Retinal pigment epithelial cell (primary cell): ENCODE measurements around the gene TDRD5.

Experiments used
- DNase-seq: peaks from one replicate; pipeline ENCODE4 v3.0.0-alpha.2; 2010; ENCODE audit warnings: low read depth
- H3K4me3 ChIP-seq: 2 replicates; pipeline ENCODE4 v1.5.1; 2011; ENCODE audit warnings: mild to moderate bottlenecking, low read length, control low read depth, moderate library complexity
- TF ChIP-seq, protein P1 (sequence below): conservative IDR thresholded peaks from 2 replicates; pipeline ENCODE4 v1.5.1; 2011; ENCODE audit warnings: low read depth, low read length, control low read depth, inconsistent platforms

The TDRD5 gene

DNA sequence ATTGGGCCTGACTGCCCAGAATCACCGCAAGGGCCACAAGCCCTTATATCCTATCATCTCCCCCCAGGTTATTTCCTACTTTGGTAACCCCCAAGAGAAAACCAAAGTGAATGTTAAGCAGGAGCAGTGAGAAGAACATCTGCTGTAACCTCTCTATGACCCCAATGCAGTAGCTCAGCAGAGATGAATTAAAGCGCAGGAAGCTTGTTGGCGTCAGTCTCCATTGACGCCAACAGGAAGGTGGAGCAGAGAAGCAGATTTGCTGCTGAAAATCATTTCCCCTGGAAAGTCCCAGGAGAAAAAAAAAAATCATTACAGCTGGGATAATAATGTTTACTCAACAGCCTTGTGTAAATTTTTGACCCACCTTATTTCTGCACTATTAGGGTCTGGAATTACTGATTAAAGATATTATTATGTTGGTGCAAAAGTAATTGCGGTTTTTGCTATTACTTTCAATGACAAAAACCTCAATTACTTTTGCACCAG, 118.3 kb downstream of the TDRD5 start:
- H3K4me3 ChIP-seq, result no peak overlapping the region
- DNase-seq, result peak; percentile 20
- TF ChIP-seq, protein P1, sequence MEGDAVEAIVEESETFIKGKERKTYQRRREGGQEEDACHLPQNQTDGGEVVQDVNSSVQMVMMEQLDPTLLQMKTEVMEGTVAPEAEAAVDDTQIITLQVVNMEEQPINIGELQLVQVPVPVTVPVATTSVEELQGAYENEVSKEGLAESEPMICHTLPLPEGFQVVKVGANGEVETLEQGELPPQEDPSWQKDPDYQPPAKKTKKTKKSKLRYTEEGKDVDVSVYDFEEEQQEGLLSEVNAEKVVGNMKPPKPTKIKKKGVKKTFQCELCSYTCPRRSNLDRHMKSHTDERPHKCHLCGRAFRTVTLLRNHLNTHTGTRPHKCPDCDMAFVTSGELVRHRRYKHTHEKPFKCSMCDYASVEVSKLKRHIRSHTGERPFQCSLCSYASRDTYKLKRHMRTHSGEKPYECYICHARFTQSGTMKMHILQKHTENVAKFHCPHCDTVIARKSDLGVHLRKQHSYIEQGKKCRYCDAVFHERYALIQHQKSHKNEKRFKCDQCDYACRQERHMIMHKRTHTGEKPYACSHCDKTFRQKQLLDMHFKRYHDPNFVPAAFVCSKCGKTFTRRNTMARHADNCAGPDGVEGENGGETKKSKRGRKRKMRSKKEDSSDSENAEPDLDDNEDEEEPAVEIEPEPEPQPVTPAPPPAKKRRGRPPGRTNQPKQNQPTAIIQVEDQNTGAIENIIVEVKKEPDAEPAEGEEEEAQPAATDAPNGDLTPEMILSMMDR, result no peak

DNA sequence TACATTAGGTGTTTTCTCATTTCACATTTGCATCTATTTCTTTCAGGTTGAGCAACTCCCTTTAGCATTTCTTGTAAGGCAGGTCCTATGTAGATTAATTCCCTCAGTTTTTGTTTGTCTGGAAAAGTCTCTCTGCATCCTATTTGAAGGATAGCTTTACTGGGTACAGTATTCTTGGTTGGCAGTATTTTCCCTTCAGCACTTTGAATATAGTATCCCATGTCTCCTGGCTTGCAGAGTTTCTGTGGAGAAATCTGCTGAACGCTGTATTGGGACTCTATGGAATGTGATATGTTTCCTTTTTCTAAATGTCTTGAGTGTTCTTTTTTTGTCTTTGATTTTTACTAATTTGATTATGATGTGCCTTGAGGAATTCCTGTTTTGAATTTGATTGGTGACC, 122.5 kb downstream of the TDRD5 start:
- H3K4me3 ChIP-seq, result no peak overlapping the region
- TF ChIP-seq, protein P1, result no peak
- no peak for DNase-seq

DNA sequence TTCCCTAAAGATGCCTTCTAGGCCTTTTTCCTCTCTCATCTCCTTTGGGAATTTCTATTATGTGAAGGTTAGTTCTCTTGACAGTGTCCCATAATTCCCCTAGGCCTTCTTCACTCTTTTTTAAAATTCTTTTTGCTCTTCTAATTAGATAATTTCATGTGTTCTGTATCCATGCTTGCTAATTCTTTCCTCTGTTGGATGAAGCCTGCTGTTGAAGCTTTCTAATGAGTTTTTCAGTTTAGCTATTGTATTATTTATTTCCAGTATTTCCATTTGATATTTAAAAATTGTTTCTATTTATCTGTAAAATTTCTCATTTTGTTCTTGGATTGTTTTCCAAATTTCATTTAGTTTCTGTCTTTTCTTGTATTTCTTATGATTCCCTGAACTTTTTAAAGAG, 123.0 kb downstream of the TDRD5 start:
- no peak overlapping the region for H3K4me3 ChIP-seq
- no peak for DNase-seq
- TF ChIP-seq, protein P1, result no peak

DNA sequence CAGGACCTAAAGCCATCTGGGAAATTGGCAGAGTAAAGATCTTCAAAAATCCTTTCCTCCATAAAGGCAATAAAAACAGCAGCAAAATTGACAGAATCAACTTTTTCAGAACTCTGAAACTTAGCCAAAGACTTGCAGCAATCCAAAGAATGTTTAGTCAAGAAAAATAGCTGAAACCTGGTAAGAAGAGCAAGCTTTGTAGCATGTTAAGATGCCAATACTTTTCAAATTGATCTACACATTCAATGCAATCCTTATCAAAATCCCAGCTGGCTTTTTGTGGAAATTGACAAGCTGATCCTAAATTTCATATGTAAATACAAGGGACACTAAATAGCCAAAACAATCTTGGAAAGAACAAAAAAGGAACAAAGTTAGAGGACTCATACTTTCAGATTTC, 127.6 kb downstream of the TDRD5 start:
- TF ChIP-seq, protein P1, result no peak
- no peak for DNase-seq
- no peak overlapping the region for H3K4me3 ChIP-seq

DNA sequence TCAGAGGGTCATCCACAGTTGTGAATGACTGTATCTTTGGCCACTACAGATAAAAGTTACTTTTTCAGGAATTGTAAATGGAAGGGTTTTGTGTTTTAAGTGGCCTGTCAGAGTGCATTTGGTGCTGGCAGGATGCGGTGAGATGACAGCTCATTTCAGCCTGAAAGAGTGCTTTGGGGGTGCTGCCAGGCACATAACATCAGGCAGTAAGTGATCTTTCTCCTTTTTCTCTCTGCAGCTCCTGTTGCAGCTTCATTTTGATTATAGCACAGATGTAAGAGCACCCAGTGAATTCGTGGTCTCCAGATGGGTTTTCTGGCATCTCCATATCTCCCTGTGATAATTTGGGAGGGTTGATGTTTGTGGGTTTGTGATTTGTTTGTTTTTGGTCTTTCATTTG, 136.6 kb downstream of the TDRD5 start:
- TF ChIP-seq, protein P1, result no peak
- H3K4me3 ChIP-seq, result no peak overlapping the region
- no peak for DNase-seq

DNA sequence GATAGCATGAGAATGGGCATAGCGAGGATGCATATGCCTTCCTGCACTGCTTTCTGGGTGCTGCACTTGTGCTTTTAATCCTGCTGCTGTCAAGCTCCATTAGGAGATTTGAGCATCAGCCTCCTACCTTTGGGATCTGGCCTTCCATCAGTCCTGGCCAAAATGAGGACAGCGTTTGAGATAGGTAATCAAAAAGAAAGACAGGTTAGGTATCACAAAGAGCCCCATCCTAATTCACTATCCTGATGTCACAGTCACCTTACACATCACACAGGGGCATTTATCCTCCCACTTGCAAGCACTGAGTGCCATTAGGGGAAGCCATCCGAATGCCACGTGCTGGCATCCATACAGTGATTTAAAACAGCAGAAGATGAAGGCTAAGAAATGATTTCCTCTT, 138.2 kb downstream of the TDRD5 start:
- DNase-seq, result no peak
- TF ChIP-seq, protein P1, result no peak
- H3K4me3 ChIP-seq, result no peak overlapping the region

DNA sequence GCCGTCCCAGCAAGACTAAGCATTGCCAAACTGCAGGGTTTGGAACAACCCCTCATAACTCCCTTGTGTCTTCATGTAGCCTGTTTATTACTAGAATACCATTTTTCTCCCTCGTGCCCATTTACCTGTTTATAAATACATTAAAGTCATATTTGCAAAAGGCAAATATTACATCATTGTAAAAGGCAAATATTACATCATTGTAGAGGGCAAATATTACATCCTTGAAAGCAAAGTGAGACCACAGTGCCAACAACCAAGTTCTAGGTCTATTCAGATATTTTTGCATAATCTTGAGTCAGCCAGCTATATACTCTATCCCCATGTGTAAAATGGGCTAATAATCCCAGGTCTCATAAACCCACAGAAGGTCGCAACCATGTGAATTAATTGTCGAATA, 140.0 kb downstream of the TDRD5 start:
- DNase-seq, result no peak
- H3K4me3 ChIP-seq, result no peak overlapping the region
- TF ChIP-seq, protein P1, result no peak
